ENCODE measurements around the gene RASL11B. TPM values are rescaled to one million over a fixed set of nuclear protein-coding genes. Genes with fewer than 3 reads are reported as not detected.
A peak's percentile ranks its signal among the peaks of the same experiment; 100 is the strongest.

RASL11B gene
- total RNA-seq, 1 donor from 2014 or later: 4.4 TPM

DNA sequence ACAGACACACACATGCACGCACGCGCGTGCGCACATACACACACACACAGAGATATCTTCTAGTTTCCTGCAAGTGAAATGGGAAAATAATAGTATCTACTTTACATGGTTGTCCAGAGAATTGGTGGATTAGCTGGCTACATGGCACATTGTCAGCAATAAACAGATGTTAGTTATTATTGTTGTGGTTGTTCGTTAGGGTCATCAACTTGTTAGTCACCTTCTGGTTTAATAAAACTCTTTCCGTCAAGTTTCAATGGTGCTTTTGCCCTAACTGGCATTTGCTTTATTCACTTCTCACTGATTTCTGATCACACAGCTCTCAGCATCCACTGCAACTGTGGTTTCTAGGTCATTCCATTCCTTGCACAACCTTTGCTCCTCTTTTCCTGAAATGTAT lies 25.4 kb upstream of the RASL11B start:
- peaks cover 20% of the 10 kb centered on the region for H3K4me1 ChIP-seq (ENCODE audit: insufficient read depth, low read length)
- H2AFZ ChIP-seq (ENCODE audit: low read depth, low read length): no peak overlapping the region
- no peak overlapping the region for H3K4me3 ChIP-seq (ENCODE audit: insufficient read depth, low read depth, low read length)
- Mint-ChIP-seq H3K4me3 (ENCODE audit: unreplicated experiment) (peak overlapping the region; percentile 17), H3K27ac (ENCODE audit: unreplicated experiment) (peak overlapping the region; percentile 98), H3K27me3 (ENCODE audit: low read depth, unreplicated experiment) (no peaks in the 10 kb centered on the region), H3K9me3 (ENCODE audit: unreplicated experiment) (no peaks in the 10 kb centered on the region), H3K4me1 (ENCODE audit: low read depth, unreplicated experiment) (peaks cover 38% of the 10 kb centered on the region), H3K36me3 (ENCODE audit: low read depth, unreplicated experiment) (no peaks in the 10 kb centered on the region)
- H3K27me3 ChIP-seq (ENCODE audit: insufficient read depth, low read length): no peaks in the 10 kb centered on the region
- H3K9me3 ChIP-seq (ENCODE audit: insufficient read depth, low read depth, low read length): no peaks in the 10 kb centered on the region
- TF ChIP-seq, protein P1, sequence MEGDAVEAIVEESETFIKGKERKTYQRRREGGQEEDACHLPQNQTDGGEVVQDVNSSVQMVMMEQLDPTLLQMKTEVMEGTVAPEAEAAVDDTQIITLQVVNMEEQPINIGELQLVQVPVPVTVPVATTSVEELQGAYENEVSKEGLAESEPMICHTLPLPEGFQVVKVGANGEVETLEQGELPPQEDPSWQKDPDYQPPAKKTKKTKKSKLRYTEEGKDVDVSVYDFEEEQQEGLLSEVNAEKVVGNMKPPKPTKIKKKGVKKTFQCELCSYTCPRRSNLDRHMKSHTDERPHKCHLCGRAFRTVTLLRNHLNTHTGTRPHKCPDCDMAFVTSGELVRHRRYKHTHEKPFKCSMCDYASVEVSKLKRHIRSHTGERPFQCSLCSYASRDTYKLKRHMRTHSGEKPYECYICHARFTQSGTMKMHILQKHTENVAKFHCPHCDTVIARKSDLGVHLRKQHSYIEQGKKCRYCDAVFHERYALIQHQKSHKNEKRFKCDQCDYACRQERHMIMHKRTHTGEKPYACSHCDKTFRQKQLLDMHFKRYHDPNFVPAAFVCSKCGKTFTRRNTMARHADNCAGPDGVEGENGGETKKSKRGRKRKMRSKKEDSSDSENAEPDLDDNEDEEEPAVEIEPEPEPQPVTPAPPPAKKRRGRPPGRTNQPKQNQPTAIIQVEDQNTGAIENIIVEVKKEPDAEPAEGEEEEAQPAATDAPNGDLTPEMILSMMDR (IDR thresholded peaks at IDR 0.05; ENCODE audit: insufficient read depth, low read depth, low read length): no peak
- no peak for TF ChIP-seq EZH2 (IDR thresholded peaks at IDR 0.05; ENCODE audit: insufficient read depth, low read length)
- H3K79me2 ChIP-seq (ENCODE audit: insufficient read depth, low read length): no peaks in the 10 kb centered on the region
- H3K9ac ChIP-seq (ENCODE audit: low read length): no peak overlapping the region
- no peaks in the 10 kb centered on the region for H4K20me1 ChIP-seq (ENCODE audit: insufficient read depth, low read length)
- DNase-seq (ENCODE audit: low read depth) (no peak), FAIRE-seq (peak; percentile 9)
- no peak overlapping the region for H3K27ac ChIP-seq (ENCODE audit: low read depth, low read length)
- no peaks in the 10 kb centered on the region for H3K36me3 ChIP-seq (ENCODE audit: insufficient read depth, low read length)
- no peak overlapping the region for H3K4me2 ChIP-seq (ENCODE audit: low read length)

DNA sequence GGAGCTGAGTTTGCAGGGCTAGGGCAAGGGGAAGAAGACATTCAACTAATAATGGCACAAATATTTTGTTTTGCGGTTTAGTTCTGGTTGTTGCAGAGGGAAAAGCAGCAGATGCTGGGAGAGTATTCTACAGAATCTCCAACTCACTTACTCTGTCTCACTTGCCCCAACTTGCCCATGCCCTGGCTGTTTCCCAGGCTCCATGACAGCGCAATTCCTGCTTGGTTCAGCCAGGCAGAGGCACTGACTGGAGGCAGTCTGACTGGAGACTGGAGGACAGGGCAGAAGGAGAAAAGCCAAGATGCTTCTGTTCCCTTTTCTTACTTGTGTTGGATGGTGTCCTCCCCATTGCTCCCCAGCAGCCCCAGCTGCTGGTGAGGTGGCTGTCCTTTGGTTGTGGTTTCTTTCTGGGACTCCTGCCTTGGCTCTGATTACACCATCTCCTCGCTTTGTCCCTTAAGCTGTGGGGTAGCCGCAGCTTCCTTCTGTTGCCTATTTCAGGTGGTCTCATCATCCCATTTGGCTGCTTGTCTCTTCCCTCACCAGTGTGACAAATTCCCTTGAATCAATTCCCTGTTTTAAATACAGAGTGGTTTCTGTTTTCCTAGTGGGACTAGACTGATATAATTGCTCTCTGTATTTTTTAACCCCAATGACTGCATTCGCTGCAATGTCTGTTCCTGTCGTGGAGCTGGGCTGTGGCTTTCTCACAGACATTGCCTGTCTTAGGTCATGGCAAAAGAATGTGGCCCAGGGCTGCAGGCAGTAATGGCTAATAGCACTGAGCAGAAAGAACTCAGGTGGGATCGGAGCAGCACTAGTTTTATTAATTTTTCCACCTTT lies 24.2 kb upstream of the RASL11B start:
- H3K27me3 ChIP-seq (ENCODE audit: insufficient read depth, low read length): no peaks in the 10 kb centered on the region
- H3K27me3 Mint-ChIP-seq (ENCODE audit: low read depth, unreplicated experiment): no peaks in the 10 kb centered on the region
- H3K27ac Mint-ChIP-seq (ENCODE audit: unreplicated experiment): peak overlapping the region; percentile 98
- no peaks in the 10 kb centered on the region for H3K79me2 ChIP-seq (ENCODE audit: insufficient read depth, low read length)
- H3K9ac ChIP-seq (ENCODE audit: low read length): peak overlapping the region; percentile 51
- DNase-seq (ENCODE audit: low read depth) (peak; percentile 83), FAIRE-seq (peak; percentile 89)
- H4K20me1 ChIP-seq (ENCODE audit: insufficient read depth, low read length): no peaks in the 10 kb centered on the region
- H3K9me3 Mint-ChIP-seq (ENCODE audit: unreplicated experiment): no peaks in the 10 kb centered on the region
- no peak overlapping the region for H3K4me3 ChIP-seq (ENCODE audit: insufficient read depth, low read depth, low read length)
- peak overlapping the region; percentile 73 for H3K27ac ChIP-seq (ENCODE audit: low read depth, low read length)
- H3K4me1 ChIP-seq (ENCODE audit: insufficient read depth, low read length): peaks cover 27% of the 10 kb centered on the region
- peaks cover 38% of the 10 kb centered on the region for H3K4me1 Mint-ChIP-seq (ENCODE audit: low read depth, unreplicated experiment)
- H3K36me3 Mint-ChIP-seq (ENCODE audit: low read depth, unreplicated experiment): no peaks in the 10 kb centered on the region
- H3K4me2 ChIP-seq (ENCODE audit: low read length): peak overlapping the region; percentile 77
- peak overlapping the region; percentile 55 for H2AFZ ChIP-seq (ENCODE audit: low read depth, low read length)
- H3K36me3 ChIP-seq (ENCODE audit: insufficient read depth, low read length): no peaks in the 10 kb centered on the region
- no peaks in the 10 kb centered on the region for H3K9me3 ChIP-seq (ENCODE audit: insufficient read depth, low read depth, low read length)
- TF ChIP-seq, protein P1 (IDR thresholded peaks at IDR 0.05; ENCODE audit: insufficient read depth, low read depth, low read length): no peak
- no peak for TF ChIP-seq EZH2 (IDR thresholded peaks at IDR 0.05; ENCODE audit: insufficient read depth, low read length)
- H3K4me3 Mint-ChIP-seq (ENCODE audit: unreplicated experiment): peak overlapping the region; percentile 65

Data from astrocyte (in vitro differentiated cells and primary cell).